ENCODE data around the gene PPP1R14B. TPM values are rescaled to one million over a fixed set of nuclear protein-coding genes. Genes with fewer than 3 reads are reported as not detected.

The PPP1R14B gene
- total RNA-seq, 1 experiment from 2014 or later: 435 TPM

DNA sequence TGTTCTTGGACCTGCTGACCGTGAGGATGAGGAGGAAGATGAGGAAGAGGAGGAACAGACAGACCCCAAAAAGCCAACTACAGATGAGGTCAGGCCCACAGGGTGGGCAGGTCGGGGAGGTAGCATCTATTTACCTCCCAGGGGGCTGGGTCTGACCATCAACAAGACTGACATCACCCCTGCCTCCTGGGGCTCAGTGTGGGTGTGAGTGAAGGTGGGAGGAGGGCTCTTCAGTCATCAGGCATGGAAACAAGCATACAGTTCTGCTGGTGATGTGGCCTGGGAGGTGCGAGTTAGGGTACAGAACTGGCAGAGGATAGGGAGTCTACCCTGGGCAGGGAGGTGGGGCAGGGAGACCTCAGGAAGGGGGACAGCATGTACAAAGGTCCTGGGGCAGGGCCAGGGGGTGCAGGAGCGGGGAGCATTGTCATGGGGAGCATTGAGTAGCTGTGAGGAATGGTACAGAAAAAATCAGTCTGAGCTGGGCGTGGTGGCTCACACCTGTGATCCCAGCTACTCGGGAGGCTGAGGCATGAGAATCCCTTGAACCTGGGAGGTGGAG is 13.5 kb upstream of the PPP1R14B start:
- Histone ChIP-seq H3F3A (ENCODE audit: insufficient read depth, low read depth) (peaks cover 6% of the 10 kb centered on the region; the same call in 1 of the 2 replicates), H3K4me3 (no peak overlapping the region), H3K27ac (no peak overlapping the region), H3K4me2 (no peak overlapping the region), H3K27me3 (ENCODE audit: insufficient read depth, low read depth) (no peaks in the 10 kb centered on the region), H3K9me2 (ENCODE audit: insufficient read depth) (no peaks in the 10 kb centered on the region), H2AFZ (no peak overlapping the region), H3K36me3 (ENCODE audit: low read depth) (peaks cover 14% of the 10 kb centered on the region; the same call in 1 of the 2 replicates), H3K79me2 (ENCODE audit: low read depth) (no peaks in the 10 kb centered on the region), H4K20me1 (ENCODE audit: insufficient read depth) (no peaks in the 10 kb centered on the region), H3K4me1 (replicated peaks; ENCODE audit: insufficient read depth) (no peaks in the 10 kb centered on the region), H3K9me3 (ENCODE audit: insufficient read depth, low read depth) (no peaks in the 10 kb centered on the region)
- POLR2A ChIA-PET (ENCODE audit: unreplicated experiment): no interaction called here
- peak in 1 of 2 experiments; percentile 31 for DNase-seq
- no TSS peak for BruUV-seq (replicated peaks)
- TF ChIP-seq CTCF (conservative IDR thresholded peaks at IDR 0.05): no peak
- no peak for TF ChIP-seq EZH2 (IDR thresholded peaks at IDR 0.05; ENCODE audit: low read depth)
- CTCF ChIA-PET: interaction anchor here (0.7 kb wide), 1 partner anchor 23 kb away, joined by 3 read pairs; no protein-coding TSS in a partner anchor
- intact Hi-C loops (cut with micrococcal nuclease; ENCODE audit: unreplicated experiment): no loop called here

DNA sequence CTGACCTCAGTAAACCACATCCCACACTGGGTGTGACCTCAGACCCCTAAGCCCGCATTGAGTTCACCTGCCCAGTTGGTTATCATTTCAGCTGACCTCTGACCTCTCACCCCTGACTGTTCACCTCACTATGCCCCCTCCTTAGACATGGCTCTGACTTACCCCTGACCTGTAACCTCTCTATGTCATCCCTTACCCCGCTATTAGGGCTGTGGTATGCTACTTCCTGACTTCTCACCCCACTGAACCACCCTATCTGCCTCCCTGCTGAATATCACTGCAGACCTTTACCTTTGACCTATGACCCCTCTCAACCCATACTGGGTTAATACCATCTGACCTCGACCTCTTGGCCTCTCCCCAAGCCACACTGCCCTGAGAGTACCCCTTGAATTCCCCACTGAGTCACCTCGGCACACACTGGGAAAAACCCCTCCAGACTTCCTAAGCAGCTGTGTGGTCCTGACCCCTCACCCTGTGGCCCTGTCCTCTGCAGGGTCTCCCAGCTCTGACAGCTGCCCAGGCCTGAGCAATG is 12.9 kb upstream of the PPP1R14B start:
- no peak overlapping the region for H3K4me3 ChIP-seq
- H2AFZ ChIP-seq: no peak overlapping the region
- no peak overlapping the region for H3K27ac ChIP-seq
- intact Hi-C loops (cut with micrococcal nuclease; ENCODE audit: unreplicated experiment): no loop called here
- peaks cover 14% of the 10 kb centered on the region; the same call in 1 of the 2 replicates for H3K36me3 ChIP-seq (ENCODE audit: low read depth)
- BruUV-seq (replicated peaks): no TSS peak
- TF ChIP-seq CTCF (conservative IDR thresholded peaks at IDR 0.05) (no peak), EZH2 (IDR thresholded peaks at IDR 0.05; ENCODE audit: low read depth) (no peak)
- peaks cover 6% of the 10 kb centered on the region; the same call in 1 of the 2 replicates for H3F3A ChIP-seq (ENCODE audit: insufficient read depth, low read depth)
- ChIA-PET CTCF (no interaction called here), POLR2A (ENCODE audit: unreplicated experiment) (no interaction called here)
- H3K79me2 ChIP-seq (ENCODE audit: low read depth): no peaks in the 10 kb centered on the region
- H3K4me2 ChIP-seq: no peak overlapping the region
- H4K20me1 ChIP-seq (ENCODE audit: insufficient read depth): peaks cover 4% of the 10 kb centered on the region; the same call in 1 of the 2 replicates
- DNase-seq: peak in 1 of 2 experiments; percentile 6
- H3K9me2 ChIP-seq (ENCODE audit: insufficient read depth): no peaks in the 10 kb centered on the region
- H3K27me3 ChIP-seq (ENCODE audit: insufficient read depth, low read depth): no peaks in the 10 kb centered on the region
- H3K9me3 ChIP-seq (ENCODE audit: insufficient read depth, low read depth): no peaks in the 10 kb centered on the region
- no peaks in the 10 kb centered on the region for H3K4me1 ChIP-seq (replicated peaks; ENCODE audit: insufficient read depth)

GRCh38 chr11:64258946-64259532 is 12.3 kb upstream of the PPP1R14B start:
- BruUV-seq (replicated peaks): no TSS peak
- H3K9me2 ChIP-seq (ENCODE audit: insufficient read depth): no peaks in the 10 kb centered on the region
- no peak for TF ChIP-seq CTCF (conservative IDR thresholded peaks at IDR 0.05)
- TF ChIP-seq EZH2 (IDR thresholded peaks at IDR 0.05; ENCODE audit: low read depth): no peak
- no peak overlapping the region for H2AFZ ChIP-seq
- H3K79me2 ChIP-seq (ENCODE audit: low read depth): no peaks in the 10 kb centered on the region
- no peaks in the 10 kb centered on the region for H3K9me3 ChIP-seq (ENCODE audit: insufficient read depth, low read depth)
- no peak overlapping the region for H3K27ac ChIP-seq
- no peak for DNase-seq
- H3K4me1 ChIP-seq (replicated peaks; ENCODE audit: insufficient read depth): no peaks in the 10 kb centered on the region
- intact Hi-C loops (cut with micrococcal nuclease; ENCODE audit: unreplicated experiment): no loop called here
- H3K4me3 ChIP-seq: no peak overlapping the region
- ChIA-PET CTCF (no interaction called here), POLR2A (ENCODE audit: unreplicated experiment) (no interaction called here)
- H3F3A ChIP-seq (ENCODE audit: insufficient read depth, low read depth): peaks cover 6% of the 10 kb centered on the region; the same call in 1 of the 2 replicates
- H3K27me3 ChIP-seq (ENCODE audit: insufficient read depth, low read depth): no peaks in the 10 kb centered on the region
- H3K36me3 ChIP-seq (ENCODE audit: low read depth): peaks cover 14% of the 10 kb centered on the region; the same call in 1 of the 2 replicates
- peaks cover 4% of the 10 kb centered on the region; the same call in 1 of the 2 replicates for H4K20me1 ChIP-seq (ENCODE audit: insufficient read depth)
- no peak overlapping the region for H3K4me2 ChIP-seq
